Measurements from ENCODE around the gene HSF5. TPM values are rescaled to one million over a fixed set of nuclear protein-coding genes. Genes with fewer than 3 reads are reported as not detected.

HSF5 gene
- total and polyA plus RNA-seq, 10 donors = 0.57 to 1.7 (median 1.2) TPM

GRCh38 chr17:58415371-58416055 is 72.7 kb downstream of the HSF5 start:
- intact Hi-C loops (cut with DNase I; ENCODE audit: low total_unique reads) = loop anchor here (10.0 kb wide), 1 partner anchor 101 kb away; no protein-coding TSS in a partner anchor
- no peaks in the 10 kb centered on the region for H3K9me3 ChIP-seq
- H3K27me3 ChIP-seq (replicated peaks in 1 of 7) = no peaks in the 10 kb centered on the region
- H3K4me3 ChIP-seq = no peak overlapping the region
- no peak for DNase-seq
- H3K36me3 ChIP-seq = no peaks in the 10 kb centered on the region
- H3K4me1 ChIP-seq = peaks cover 0 to 19% (median 14%) of the 10 kb centered on the region in 6 donors
- WGBS, 5 donors = 89 to 95% (median 90%) methylated on average over 6 of the region's 6 CpGs
- no peak overlapping the region for H3K27ac ChIP-seq
- TF ChIP-seq POLR2A (IDR thresholded peaks at IDR 0.05) (no peak), CTCF (IDR thresholded peaks at IDR 0.05 in 8 of 11, conservative IDR thresholded peaks at IDR 0.05 in 3 of 11) (no peak), POLR2AphosphoS5 (IDR thresholded peaks at IDR 0.05) (no peak)

GRCh38 chr17:58414596-58414997 is 73.6 kb downstream of the HSF5 start:
- Histone ChIP-seq H3K9me3 (no peaks in the 10 kb centered on the region), H3K27me3 (replicated peaks in 1 of 7) (no peaks in the 10 kb centered on the region), H3K4me3 (no peak overlapping the region), H3K36me3 (no peaks in the 10 kb centered on the region), H3K4me1 (peaks cover 0 to 19% (median 14%) of the 10 kb centered on the region in 6 donors), H3K27ac (no peak overlapping the region)
- no peak for DNase-seq
- no peak for TF ChIP-seq POLR2AphosphoS5 (IDR thresholded peaks at IDR 0.05)
- TF ChIP-seq POLR2A (IDR thresholded peaks at IDR 0.05) = no peak
- no peak for TF ChIP-seq CTCF (IDR thresholded peaks at IDR 0.05 in 8 of 11, conservative IDR thresholded peaks at IDR 0.05 in 3 of 11)
- intact Hi-C loops (cut with DNase I; ENCODE audit: low total_unique reads) = loop anchor here (10.0 kb wide), 1 partner anchor 100 kb away; no protein-coding TSS in a partner anchor
- WGBS, 5 donors = 88 to 95% (median 92%) methylated on average over 3 of the region's 3 CpGs

GRCh38 chr17:58413684-58414083 is 74.5 kb downstream of the HSF5 start:
- intact Hi-C loops (cut with DNase I; ENCODE audit: low total_unique reads) = loop anchor here (10.0 kb wide), 1 partner anchor 99 kb away; no protein-coding TSS in a partner anchor
- TF ChIP-seq POLR2AphosphoS5 (IDR thresholded peaks at IDR 0.05) = no peak
- TF ChIP-seq CTCF (IDR thresholded peaks at IDR 0.05 in 8 of 11, conservative IDR thresholded peaks at IDR 0.05 in 3 of 11) = no peak
- TF ChIP-seq POLR2A (IDR thresholded peaks at IDR 0.05) = no peak
- H3K4me1 ChIP-seq = peaks cover 0 to 19% (median 14%) of the 10 kb centered on the region in 6 donors
- 67 to 76% (median 73%) methylated on average over 2 of the region's 2 CpGs for WGBS, 5 donors
- H3K27ac ChIP-seq = no peak overlapping the region
- no peak overlapping the region for H3K4me3 ChIP-seq
- H3K36me3 ChIP-seq = no peaks in the 10 kb centered on the region
- H3K27me3 ChIP-seq (replicated peaks in 1 of 7) = no peaks in the 10 kb centered on the region
- no peaks in the 10 kb centered on the region for H3K9me3 ChIP-seq
- DNase-seq = no peak

GRCh38 chr17:58412961-58413586 is 75.1 kb downstream of the HSF5 start:
- Histone ChIP-seq H3K4me3 (no peak overlapping the region), H3K4me1 (peaks cover 0 to 14% (median 12%) of the 10 kb centered on the region in 6 donors), H3K36me3 (no peaks in the 10 kb centered on the region), H3K9me3 (no peaks in the 10 kb centered on the region), H3K27ac (no peak overlapping the region), H3K27me3 (replicated peaks in 1 of 7) (no peaks in the 10 kb centered on the region)
- no peak for TF ChIP-seq POLR2AphosphoS5 (IDR thresholded peaks at IDR 0.05)
- TF ChIP-seq POLR2A (IDR thresholded peaks at IDR 0.05) = no peak
- no peak for TF ChIP-seq CTCF (IDR thresholded peaks at IDR 0.05 in 8 of 11, conservative IDR thresholded peaks at IDR 0.05 in 3 of 11)
- DNase-seq = no peak
- intact Hi-C loops (cut with DNase I; ENCODE audit: low total_unique reads) = loop anchor here (10.0 kb wide), 1 partner anchor 98 kb away; no protein-coding TSS in a partner anchor
- 71 to 91% (median 81%) methylated on average over 3 of the region's 3 CpGs for WGBS, 5 donors

All from spleen (tissue), 11 donors.